Body of pancreas (tissue), 4 donors: ENCODE results near the gene FOXP1.

ENCODE experiments used
- CTCF ChIP-seq, 7 experiments: fragments of 450-650 bp in 4 of 7; fragments of 200-600 bp in 3 of 7; sonication (generic) in 3 of 7; IDR thresholded peaks; one replicate each; pipeline ENCODE4 v1.5.1; 2016 to 2019; ENCODE audit warnings: antibody characterized with exemption in 7 of 7
- POLR2A ChIP-seq, 3 donors: fragments of 450-650 bp; IDR thresholded peaks; one replicate each; pipeline ENCODE4 v1.6.1; 2016; ENCODE audit warnings: antibody characterized with exemption in 3 of 3, mild to moderate bottlenecking in 2 of 3

GRCh38 chr3:71028802-71029201 lies 554.7 kb downstream of the FOXP1 start:
- TF ChIP-seq POLR2A (IDR thresholded peaks at IDR 0.05) (no peak), CTCF (IDR thresholded peaks at IDR 0.05) (no peak)
